Cardiac septum (tissue), 1 donor: ENCODE data around the gene KIF16B. TPM values are rescaled to one million over a fixed set of nuclear protein-coding genes. Genes with fewer than 3 reads are reported as not detected.

ENCODE experiments used
- DNase-seq: peaks from one replicate; pipeline ENCODE4 v3.0.0-alpha.2; 2020; ENCODE audit warnings: low spot score
- intact Hi-C: fragments of 100-400 bp; cut with DNase I; formaldehyde crosslinking; loops from one replicate; pipeline ENCODE4 v1.14.0; 2022
- total RNA-seq: library from RNA; stranded (reverse); fragmentation: NEBNext Ultra II Directional; extraction: Animal tissue kit (Norgen Biotek cat#: 25700); gene quantifications from one replicate; pipeline ENCODE4 v1.2.1, GENCODE V29; 2021
- donor health status: DM: no; HTN: no; CAD: no.

Gene KIF16B
- total RNA-seq, 1 donor from 2014 or later, result 19.7 TPM

- no peak for DNase-seq
- intact Hi-C loops, result no loop called here
These were observed 226.3 kb downstream of the KIF16B start for GRCh38 chr20:16346956-16347355.

- DNase-seq, result no peak
- intact Hi-C loops, result no loop called here
These were observed 235.5 kb downstream of the KIF16B start for GRCh38 chr20:16337707-16338106.

DNA sequence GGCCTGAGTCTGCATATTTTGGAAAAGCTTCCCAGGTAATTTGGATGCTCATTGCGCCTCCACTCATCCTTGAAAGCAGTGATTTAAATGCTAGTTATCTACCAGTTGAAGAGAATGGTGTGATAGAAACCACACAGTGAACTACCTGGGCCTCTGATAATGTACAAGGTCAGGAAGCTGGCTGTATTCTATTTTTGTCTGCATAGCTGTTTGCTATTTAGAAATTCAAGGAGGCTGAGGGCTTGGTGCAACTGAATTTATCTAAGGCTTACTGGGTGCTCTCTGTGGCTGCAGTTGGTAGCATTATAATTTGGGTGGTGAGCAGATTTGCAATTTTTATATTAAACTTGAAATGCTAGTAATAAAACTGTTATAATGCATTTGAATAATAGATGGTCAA is 245.6 kb downstream of the KIF16B start:
- intact Hi-C loops, result no loop called here
- no peak for DNase-seq

DNA sequence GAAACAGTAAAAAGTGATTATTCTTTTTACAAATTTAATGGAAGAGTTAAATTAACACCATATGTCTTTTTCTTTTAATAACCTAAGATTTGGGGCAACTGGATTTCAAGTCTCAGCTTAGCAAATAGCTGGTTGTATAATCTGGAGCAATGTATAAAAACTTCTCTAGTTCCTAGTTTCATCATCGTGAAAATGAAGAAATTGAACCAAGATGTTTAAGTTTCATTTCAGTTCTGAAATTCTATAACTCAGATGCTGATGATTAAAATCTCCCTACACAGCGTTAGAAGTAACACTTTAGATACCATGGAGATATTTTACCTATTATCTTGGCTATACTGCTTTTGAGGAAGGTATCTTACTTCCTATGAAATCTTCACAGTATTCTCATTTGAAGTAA is 252.0 kb downstream of the KIF16B start:
- intact Hi-C loops, result no loop called here
- no peak for DNase-seq

- intact Hi-C loops, result no loop called here
- DNase-seq, result no peak
These were observed 255.5 kb downstream of the KIF16B start for GRCh38 chr20:16317445-16318362.

- DNase-seq, result no peak
These were observed 256.7 kb downstream of the KIF16B start for GRCh38 chr20:16316513-16316912.

DNA sequence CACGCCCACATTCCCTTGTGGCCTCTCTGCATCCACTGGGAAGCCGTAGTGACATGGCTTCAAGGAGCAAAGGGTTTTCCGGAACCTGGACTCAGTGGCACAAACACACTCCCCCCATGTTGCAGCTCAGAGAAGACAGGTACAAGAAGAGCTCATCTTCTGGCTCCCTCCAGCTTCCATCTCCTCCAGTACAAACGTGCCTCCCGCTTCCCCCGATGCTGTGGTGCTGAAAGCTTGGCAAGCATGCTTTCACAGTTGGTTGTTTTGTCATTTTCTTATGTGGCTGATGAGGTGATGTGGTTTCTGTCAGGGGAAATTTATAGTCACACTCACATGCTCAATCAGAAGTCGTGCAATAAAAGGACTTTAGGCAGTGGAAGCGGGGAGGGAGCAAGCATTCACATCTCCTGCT is 258.5 kb downstream of the KIF16B start:
- DNase-seq, result no peak
- intact Hi-C loops, result no loop called here

More at GRCh38 chr20:16316513-16316912, 256.7 kb downstream of the KIF16B start:
- intact Hi-C loops, result no loop called here

- no peak for DNase-seq
- intact Hi-C loops, result no loop called here
These were observed 258.9 kb downstream of the KIF16B start for GRCh38 chr20:16314320-16314719.

DNA sequence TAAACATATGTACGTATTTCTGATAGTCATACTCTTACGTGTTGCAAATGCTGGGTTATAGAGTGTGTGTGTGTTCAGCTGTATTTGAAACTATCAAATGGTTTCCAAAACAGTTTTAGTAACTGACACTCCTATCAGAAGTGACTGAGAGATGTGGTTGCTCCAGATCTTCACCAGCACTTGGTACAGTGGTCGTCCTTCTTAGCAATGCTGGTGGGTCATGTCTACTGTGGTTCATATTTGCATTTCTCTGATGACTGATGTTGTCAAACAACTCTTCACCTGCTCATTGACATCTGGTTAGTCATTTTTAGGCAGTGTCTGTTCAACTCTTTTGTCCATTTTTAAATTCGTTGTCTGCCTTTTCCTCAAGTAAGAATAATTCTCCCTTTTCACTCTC is 259.3 kb downstream of the KIF16B start:
- DNase-seq, result no peak

DNA sequence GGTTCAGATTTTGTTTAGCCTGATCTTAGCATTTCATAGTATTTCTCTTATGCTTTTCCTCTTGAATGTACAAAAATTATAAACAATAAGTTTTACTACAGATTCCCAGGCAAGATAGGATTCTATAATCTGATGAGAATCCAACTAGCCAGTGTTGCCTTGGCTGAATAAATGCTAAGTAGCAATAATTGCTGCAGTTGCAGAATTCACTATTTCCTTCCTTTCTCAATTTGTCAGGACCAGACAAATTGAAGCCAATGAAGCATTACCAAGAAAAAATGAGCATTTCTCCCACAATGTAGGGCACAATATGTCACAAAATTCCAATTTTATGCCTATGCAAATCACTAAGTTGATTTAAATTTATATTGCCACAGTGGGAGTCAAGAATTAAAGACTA is 260.2 kb downstream of the KIF16B start:
- no peak for DNase-seq
- intact Hi-C loops, result no loop called here

More for the DNA sequence above, 259.3 kb downstream of the KIF16B start:
- intact Hi-C loops, result no loop called here

- intact Hi-C loops, result no loop called here
These were observed 261.5 kb downstream of the KIF16B start for GRCh38 chr20:16311756-16312155.

DNA sequence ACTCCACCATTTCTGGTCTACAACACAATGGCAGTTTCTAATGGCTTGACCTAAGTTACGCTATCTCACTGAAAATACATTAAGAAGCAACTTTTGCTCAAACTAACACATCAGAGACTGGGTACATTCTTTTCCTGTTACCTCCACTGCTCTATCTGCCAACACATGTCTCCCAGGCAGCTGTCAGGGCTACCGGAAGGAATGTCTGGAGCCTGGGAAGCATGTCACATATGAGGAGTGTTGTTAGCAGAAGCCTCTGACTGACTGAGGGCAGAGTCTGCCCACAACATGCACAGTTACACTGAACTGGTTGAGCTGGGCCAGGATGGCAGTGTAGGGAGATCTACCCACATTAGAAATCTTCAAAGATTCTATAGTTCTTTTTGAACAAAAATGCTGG is 264.5 kb downstream of the KIF16B start:
- DNase-seq, result no peak
- intact Hi-C loops, result no loop called here

More at GRCh38 chr20:16311756-16312155, 261.5 kb downstream of the KIF16B start:
- DNase-seq, result no peak

DNA sequence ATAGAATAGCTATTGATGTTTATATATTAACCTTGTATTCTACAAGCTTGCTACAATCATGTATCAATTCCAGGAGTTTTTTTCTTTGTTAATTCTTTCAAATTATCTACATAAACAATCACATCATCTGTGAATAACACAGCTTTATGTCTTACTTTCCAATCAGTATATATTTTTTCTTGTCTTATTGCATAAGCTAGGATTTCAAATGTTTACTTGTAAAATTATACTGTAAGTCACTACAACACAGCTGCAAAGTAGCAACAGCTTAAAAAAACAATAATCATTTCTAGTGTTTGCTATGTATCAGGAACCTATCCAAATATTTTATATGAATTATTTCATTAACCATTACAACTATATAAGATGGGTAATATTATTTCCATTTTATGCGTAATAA is 270.4 kb downstream of the KIF16B start:
- intact Hi-C loops, result no loop called here
- DNase-seq, result no peak

DNA sequence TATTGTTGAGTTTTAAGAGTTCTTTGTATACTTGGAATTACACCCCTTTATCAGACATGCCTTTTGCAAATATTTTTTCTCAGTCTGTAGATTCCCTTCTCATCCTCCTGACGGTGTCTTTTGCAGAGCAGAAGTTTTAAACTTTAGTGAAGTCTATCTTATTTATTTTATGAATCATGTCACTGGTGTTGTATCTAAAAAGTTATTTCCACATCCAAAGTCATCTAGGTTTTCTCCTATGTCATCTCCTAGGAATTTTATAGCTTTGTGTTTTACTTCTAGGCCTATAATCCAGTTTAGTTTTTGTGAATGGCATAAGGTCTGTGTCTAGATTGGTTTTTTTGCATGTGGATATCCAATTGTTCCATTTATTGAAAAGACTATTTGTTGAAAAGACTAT is 271.3 kb downstream of the KIF16B start:
- no peak for DNase-seq
- intact Hi-C loops, result no loop called here

GRCh38 chr20:16299897-16300296 is 273.4 kb downstream of the KIF16B start:
- DNase-seq, result no peak
- intact Hi-C loops, result no loop called here

- intact Hi-C loops, result no loop called here
- no peak for DNase-seq
These were observed 276.3 kb downstream of the KIF16B start for GRCh38 chr20:16296931-16297330.

- DNase-seq, result no peak
- intact Hi-C loops, result no loop called here
These were observed 277.7 kb downstream of the KIF16B start for GRCh38 chr20:16295534-16295933.

DNA sequence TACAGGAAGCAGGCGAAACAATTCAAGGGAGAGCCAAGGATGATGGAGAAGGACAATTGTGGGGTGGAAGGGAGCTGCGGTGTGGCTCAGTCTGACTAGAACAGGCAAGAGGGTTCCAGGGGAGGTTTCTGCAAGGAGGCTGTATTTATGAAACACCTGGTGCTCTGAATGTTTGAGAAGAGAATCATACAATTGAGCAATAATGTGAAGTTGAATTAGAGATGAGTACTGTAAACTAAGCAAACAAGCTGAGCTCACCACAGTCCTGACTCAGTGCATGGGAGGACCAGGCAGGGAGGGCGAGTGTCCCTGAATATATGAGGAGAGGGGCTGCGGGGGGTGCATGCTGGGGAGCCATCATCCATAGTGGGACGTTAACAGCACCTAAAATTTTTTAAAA is 279.7 kb downstream of the KIF16B start:
- intact Hi-C loops, result no loop called here
- no peak for DNase-seq

- intact Hi-C loops, result no loop called here
- DNase-seq, result no peak
These were observed 280.9 kb downstream of the KIF16B start for GRCh38 chr20:16292226-16292880.

DNA sequence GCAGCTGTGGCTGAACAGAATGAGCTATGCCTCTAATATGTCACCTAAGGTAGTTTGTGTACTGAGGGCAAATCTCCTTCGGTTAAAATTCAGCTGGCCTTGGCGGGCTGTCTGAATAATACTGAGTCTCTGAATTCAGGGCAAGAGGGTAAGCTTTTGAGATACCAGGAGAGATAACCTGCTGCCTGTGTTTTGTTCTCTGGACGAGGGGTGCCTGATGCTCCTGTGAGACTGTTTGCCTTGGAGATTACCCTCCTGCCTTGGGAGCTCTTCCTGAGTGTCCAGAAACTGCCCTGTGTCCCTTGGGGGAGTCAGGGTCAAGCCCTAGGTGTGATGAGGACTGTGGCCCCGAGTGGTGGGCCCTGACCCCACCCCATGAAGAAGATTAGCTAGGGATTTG is 282.9 kb downstream of the KIF16B start:
- DNase-seq, result no peak
- intact Hi-C loops, result no loop called here

GRCh38 chr20:16287776-16288175 is 285.5 kb downstream of the KIF16B start:
- intact Hi-C loops, result no loop called here

More at GRCh38 chr20:16287776-16288175, 285.5 kb downstream of the KIF16B start:
- no peak for DNase-seq
